SK-N-DZ (cell line): ENCODE measurements around the gene LMNTD1.

Experiments used
- DNase-seq: peaks from one replicate; pipeline ENCODE4 v3.0.0-alpha.2; 2015; ENCODE audit warnings: low spot score

Gene LMNTD1

DNA sequence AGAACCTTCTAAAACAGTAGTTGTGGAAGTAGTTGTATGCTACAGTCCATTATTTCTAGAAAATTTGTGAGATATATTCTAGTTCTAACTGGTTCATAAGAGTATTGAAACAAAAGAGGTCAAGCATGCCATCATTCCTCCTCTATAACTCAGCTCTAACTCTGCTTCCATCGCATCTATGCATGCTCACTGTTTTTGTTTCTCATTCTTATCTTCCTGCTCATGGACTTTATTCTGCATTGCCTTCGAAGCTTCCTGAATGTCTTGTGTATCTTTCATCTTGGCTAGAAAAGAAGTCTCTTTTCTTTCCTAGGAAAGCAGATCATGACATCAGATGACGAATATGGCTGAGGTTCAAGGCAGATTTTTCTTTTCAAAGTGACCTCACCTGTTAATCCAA is 402 bp downstream of the LMNTD1 start:
- no peak for DNase-seq

DNA sequence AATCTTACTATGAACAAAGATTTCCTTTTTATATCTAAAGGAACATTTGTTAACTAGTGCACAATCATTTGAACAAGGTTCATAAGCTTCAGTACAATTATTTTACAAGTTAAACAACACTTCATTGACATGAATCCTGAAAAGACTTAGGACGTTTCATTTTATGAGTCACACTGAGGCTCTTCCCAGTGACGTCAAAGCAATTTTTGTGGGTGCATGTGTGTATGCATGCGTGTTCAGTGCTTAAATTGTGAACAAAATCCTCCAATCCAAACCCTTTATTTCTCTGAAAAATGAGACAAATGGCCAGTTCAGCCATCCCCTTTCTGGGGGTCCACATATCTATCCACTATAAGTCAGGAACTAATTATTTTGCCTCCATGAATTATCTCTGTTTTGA is 2.9 kb downstream of the LMNTD1 start:
- DNase-seq, result no peak

DNA sequence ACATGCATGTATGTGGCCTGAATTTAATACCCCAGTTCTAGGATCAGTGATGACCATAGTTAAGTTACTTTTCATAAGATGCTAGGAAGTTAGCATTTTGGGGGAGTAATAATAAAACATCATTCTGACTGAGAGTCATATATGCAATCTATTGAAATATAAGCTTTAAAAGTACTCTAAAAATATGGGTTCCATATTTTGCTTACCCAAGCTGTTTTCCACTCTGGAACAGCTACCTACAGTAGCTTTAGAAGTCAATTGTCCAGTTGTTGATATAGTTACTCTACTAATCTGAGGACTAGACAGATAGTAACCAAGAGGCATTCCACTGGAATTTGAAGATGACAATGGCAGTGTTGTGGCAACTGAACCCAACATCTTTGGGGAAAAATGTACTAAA is 4.0 kb downstream of the LMNTD1 start:
- no peak for DNase-seq

DNA sequence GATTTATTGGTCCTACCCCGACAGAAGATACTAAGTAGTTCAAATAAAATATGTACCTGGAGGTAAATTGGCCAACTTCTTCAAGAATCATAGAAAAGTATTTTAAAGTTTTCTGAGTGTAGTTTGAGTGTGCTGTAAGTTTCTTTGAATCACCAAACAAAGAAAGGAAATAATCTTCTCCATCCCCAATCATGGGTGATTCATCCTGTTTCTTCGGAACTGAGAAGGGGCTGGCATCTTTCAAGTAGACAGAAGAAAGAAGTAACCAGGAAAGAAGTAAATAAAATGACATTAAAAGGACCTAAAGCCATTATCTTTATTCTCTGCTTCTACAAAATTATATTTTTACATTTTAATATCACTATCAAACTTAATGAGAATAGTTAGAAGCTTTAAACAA is 6.8 kb downstream of the LMNTD1 start:
- no peak for DNase-seq

DNA sequence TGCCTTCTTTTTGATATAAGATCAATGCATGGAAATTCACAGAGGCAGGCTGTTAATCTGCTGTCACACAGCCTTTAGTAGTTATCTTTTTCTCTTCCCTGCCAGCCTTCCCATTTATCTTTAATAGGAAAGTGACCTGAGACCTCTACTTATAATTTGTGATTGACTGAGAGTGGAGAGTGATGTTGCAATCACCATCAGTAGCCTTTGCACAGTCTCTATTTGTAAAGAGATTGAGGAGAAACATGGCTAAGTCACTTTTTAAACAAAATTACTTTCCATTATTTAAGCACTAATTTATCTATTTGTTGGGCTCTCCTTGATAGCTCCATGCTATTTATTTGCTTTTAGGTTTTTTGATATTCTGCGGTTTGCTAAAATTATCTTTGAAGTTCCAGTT is 19.9 kb downstream of the LMNTD1 start:
- no peak for DNase-seq

DNA sequence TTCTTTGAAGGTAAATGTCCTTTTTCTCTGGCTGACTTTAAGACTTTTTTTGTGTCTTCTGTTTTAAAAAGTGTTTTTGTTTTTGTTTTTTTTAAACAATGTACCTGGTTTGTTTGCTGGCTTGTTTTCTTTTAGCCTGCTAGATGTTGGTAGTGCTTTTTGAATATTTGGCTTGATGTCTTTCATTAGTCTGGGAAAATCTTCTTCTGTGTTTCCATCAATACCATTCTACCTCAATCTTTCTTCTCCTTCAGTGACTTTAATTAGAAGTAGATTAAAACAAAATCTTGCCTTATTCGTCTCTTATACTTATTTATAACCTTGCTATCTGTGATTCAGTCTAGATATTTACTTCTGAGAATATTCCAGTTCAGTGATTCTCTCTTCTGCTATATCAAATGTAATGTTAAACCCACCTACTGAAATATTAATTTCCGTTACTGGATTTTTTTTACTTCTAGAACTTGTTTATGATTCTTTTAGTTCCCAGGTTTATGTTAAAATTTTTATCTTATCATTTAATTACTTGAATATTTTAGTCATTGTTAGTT is 21.5 kb downstream of the LMNTD1 start:
- no peak for DNase-seq

DNA sequence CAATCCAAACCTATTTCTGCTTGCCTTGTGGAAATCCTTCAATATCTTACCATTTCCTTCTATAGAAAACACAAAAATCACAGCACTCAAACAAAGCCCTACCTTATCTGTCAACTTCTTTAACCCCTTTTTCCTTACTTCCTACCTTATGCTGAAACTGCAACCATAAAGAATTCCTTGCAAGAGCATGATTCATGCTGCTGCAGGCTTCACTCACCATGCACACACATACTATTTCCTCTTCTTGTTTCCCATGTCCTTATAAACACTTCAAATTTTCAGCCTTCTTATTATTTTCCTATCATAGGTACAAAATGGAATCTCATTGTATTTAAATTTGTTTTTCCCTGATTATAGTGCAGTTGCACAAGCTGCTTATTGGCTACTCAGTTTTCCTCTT is 23.3 kb downstream of the LMNTD1 start:
- no peak for DNase-seq

DNA sequence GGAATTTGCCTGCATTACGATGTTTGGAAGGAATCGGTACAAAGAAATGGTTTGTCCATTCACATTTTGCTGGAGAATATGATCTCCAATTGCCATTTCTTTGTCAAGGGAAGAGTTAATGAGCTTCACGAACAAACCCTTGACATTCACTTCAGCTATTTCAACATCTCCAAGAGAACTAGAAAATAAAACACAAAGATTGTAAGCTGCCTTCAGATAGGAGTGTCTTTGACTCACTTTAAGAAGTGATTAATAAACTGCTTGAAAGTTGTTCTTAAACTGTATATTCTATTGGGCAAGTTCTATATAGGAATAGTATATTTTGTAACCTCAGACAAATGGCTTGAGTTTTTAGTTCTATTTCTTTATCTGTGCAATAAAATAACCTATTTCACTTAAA is 26.3 kb downstream of the LMNTD1 start:
- DNase-seq, result no peak

DNA sequence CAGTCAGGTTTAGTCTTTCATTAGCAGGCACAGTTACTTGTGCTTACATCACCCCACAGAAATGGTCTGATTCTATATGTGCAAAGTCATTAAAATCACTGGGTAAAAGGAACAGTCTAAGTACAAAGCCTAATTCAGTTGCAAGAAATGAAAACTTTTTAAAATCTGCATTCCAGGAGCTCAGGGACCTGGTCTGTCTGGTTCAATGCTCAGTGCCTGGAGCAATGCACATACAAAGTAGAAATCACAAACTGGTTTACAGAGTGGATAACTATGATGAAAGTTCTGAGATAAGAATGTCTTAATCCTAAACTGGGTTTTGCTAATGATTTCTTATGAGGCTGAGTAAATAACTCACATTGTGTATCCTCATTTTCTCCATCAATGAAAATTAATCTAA is 28.7 kb downstream of the LMNTD1 start:
- no peak for DNase-seq

DNA sequence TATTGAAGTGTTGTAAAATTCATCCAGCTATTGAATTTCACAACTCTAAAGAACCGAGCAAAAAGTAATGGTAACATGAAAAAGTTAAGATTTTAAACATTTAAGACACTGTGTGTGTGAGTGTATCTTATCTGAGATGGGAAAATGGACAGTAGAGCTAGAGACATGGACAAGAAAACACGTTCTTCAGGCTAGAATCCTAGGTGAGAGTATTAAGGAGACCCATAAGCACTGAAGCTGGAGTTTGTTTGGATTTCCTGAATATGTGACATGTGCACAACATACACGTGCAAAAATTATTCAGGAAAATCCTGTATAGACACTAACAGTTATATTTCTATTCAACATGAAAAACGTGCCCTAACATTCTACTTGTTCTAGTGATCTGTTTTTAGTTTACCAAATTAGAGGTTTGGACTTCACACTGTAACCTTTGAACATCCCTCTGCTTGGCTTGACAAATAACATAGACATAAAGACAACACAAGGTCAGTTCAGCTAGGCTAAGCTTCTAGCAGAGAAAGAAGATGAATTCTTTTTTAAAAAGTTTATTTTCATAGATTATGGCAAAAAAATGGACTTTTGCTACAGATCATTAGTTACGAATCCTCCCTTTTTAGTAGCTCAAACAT is 31.3 kb downstream of the LMNTD1 start:
- DNase-seq, result no peak

DNA sequence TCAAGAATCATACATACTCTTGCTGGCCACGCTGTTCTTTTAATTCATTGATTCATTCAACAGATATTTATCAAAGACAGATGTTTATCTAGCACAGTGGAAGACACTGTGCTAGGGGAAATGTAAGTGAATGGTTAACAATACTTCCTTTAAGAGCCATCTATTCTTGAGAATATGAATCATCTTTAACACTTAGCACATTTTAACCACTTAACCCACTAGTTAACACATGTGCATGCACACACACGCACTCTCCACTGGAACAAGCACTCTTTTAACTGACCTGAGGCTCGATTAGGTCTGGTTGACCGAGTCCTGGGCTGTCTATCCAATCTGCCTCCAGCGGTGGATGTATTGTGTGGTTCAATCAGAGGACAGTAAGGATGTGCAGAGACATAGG is 34.6 kb downstream of the LMNTD1 start:
- no peak for DNase-seq

DNA sequence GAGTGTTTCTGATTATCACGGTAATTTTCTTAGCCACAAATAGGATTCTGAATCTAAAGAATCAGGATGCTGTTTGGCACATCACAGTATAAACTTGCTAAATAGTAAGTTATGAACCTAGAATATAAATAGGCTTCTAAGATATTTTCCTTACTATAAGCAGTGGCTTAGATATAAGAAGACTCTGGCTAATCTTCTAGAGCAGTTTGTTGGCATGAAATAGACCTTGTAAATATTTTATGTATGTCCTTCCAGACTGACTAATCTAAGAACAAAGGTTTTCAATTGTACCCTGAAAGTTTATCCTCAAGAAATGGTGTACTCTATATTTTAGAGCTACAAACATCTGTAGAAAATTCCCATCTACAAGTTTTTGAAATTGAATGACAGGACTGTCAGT is 48.3 kb downstream of the LMNTD1 start:
- no peak for DNase-seq

DNA sequence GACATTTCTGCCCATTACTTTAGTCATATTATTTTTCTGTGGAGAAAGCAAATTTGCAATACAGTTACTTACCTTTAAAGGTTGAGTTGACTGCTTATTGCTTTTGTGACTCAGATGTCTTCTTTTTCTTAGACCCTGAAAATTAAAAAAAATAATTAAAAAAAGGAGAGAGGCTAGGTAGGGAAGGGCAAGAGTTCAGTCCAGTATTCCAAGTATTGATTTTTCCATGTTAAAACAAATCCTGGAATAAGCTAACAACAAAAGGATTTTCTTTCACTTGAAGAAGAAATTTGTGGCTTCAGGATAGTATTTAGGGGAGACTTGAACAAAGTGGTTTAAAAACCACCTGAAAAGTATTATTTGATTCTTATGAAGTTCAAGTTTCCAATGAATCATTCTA is 49.4 kb downstream of the LMNTD1 start:
- no peak for DNase-seq

DNA sequence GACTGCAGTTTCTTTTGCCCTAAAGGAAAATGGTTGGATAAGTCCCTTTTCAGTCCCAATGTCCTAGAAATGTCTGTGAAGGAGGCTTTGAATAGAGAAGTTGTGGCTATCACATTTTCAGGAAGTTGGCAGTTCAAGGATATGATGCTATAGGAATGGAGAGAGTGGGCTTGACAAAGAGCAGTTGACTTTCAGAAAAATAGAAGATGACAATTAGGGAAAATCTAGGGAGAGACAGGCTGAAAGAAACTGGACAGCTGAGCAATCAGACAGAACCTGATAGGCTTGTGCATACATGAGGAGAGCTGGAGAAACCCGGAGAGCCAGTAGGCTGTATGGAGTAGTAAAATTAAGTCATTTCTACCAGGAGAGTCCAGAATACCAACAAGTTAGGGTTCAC is 50.5 kb downstream of the LMNTD1 start:
- no peak for DNase-seq

DNA sequence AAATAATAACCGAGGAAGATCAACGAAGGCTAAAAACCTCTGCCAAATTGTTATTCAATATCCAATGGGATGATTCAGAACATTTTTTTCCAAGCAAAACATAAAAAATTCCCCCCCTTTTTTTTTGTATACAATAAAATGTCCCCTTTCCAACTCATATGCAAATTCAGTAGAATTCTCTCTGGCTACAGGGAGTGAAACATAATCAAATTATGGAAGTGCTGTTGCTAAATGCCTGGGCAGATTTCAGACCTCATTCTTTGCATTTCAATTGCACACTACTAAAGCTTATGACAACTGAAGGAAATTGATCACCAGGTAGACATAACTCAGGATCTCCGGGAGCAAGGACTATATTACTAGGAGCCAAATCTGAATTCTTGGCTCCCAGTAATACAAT is 51.0 kb downstream of the LMNTD1 start:
- no peak for DNase-seq

DNA sequence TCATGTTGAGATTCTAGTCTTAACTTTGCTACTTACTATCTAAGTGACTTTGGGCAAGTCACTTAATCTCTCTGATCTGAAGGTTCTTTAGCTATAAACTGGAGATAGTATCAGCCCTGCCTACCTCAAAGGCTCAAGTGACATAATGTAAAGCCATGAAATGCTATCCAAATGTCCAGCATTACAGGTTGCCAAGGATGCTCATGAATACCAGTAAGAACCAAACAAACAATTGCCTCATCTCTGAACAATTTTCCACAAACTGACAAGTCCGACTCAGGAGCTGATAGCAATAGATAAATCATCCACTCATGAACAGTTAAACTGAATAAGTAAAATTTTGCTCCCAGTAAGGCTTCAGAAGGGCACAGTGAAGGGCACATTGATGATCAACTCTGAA is 51.5 kb downstream of the LMNTD1 start:
- no peak for DNase-seq

DNA sequence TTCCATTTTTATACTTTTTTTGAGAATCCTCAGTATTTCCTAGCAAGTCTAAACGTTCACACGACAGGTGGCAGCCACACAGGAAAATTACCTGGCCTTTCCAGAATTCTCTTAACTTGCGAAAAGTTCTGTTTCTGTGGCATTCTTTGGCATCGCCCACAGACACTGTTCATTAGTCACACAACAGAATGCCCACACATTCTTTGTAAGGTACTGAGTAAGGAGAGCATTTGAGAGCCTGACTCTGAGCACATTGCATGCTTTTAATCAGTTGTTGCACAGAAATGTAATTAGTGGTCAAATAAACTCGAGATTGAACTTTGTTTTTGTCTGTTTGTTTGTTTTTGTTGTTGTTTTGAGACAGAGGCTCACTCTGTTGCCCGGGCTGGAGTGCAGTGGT is 52.4 kb downstream of the LMNTD1 start:
- no peak for DNase-seq

DNA sequence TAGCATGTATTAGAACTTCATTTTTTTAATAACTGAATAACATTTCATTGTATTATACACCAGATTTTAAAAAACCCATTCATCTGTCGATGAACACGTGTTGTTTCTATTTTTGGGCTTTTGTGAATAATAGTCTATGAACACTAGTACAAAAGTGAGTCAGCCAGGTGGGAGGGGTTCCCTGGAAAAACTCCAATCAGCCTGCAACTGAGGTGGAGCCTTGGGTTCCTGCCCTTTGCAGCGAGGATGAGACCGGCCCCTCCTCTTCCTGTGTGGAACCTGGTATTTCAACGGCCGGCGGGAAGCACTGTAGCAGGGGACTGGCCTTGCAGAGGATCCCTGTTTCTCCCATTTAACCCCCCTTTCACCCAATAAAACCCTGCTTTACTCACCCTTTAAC is 56.1 kb downstream of the LMNTD1 start:
- no peak for DNase-seq

DNA sequence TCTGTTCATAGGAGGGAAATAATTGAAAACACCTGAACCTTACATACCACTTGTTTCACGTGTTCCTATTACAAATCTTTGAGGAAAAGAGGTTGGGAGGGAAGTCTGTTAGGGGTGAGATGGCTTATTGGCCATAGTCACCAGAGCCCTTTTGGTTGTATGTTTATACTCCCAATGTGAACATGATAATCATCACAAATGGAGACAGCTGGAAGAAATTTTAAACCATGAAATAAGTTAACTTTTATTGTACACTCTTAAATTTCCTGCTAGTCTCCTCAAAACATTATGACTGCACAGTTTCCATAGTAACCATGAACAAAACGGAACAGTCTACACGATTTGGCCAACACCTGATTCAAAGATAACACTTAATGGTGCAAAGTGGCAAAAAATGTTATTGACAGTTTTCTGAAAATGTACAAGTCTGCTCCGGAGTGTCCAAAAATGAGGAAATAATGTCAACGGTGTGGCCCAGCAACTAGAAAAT is 56.9 kb downstream of the LMNTD1 start:
- no peak for DNase-seq

DNA sequence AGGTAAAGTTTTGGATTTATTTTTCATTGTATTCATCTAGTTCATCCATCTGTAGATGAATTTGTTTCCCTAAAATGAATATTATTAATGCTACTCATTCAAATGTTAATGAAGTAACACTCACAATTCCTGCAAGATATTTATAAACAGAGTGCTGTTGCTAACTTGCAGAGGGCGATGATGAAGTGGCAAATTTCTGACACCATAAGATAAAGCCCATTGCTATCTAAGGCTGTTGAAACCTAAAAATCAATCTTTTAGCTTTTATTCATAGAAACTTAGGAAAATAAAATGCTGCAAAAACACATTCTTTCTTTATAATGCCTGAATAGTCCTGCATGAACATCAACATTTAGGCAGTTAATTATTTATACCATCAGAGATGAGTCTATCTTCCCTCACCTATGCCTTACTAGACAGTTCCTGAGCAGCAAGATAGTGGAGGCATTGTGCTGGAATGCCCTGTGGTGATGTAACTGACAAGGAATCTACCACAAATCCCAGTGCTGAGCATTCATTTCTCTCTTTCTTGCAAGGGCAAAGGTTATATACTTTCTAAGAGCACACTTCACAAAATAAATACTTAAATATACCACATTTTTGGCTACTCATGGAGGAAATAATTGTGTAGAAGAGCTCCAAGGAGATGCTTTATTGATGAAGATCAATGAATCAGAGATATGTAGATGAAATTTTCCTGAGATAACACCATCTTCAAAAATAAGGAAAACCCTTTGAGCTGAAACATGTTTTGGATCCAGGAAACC is 57.6 kb downstream of the LMNTD1 start:
- no peak for DNase-seq

DNA sequence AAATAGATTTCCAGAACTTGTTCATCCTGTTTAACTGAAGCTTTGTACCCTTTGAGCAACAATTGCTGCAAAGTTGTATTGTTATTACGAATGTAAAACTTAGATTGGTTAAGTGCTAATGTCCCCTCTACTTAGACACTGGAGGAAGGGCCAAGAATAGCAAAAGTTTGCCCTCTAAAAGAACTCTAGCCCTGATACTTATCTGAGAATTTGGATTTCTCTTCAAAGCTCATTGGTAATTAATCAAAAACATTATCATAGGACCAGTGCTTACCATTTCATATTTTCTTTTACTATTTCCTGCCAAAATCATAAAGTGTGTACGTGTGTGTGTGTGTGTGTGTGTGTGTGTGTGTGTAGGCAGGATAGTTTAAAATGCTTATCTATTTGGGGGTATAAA is 58.2 kb downstream of the LMNTD1 start:
- DNase-seq, result no peak

DNA sequence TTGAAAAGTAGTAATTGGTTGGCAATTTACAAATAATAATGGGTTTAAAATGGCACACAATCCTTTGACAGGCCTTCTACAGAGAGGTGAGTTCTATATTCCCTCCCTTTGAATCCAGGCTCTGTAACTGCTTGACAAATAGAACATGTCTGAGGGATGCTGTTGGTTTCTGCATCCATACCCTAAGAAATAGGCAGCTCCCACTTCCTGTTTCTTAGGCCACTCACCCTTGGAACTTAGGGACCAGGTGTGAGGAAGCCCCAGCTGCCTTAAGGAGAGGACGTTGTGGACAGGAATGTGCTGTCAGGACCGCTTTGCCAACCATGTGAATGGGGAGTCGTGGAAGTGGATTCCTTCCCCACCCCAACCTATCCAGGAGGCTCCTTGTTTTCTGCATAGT is 59.4 kb downstream of the LMNTD1 start:
- no peak for DNase-seq
